ENCODE results near the gene LGALS3. TPM values are rescaled to one million over a fixed set of nuclear protein-coding genes. Genes with fewer than 3 reads are reported as not detected.

LGALS3 gene
- total RNA-seq, 1 donor from 2014 or later = 120 TPM

GRCh38 chr14:55129428-55130195, 560 bp downstream of the LGALS3 start:
- peaks cover 40% of the 10 kb centered on the region for H3K27me3 Mint-ChIP-seq
- H3K36me3 Mint-ChIP-seq = peaks cover 17% of the 10 kb centered on the region
- peak overlapping the region; percentile 92 for H3K4me3 Mint-ChIP-seq
- peaks cover 25% of the 10 kb centered on the region for H3K4me1 Mint-ChIP-seq (ENCODE audit: unreplicated experiment)
- no peaks in the 10 kb centered on the region for H3K9me3 Mint-ChIP-seq
- no peak for TF ChIP-seq CTCF (conservative IDR thresholded peaks at IDR 0.05)
- DNase-seq (ENCODE audit: extremely low spot score, unreplicated experiment) = peak; percentile 72
- H3K27ac Mint-ChIP-seq = peak overlapping the region; percentile 88

GRCh38 chr14:55130196-55130550, 1.1 kb downstream of the LGALS3 start:
- no peak for TF ChIP-seq CTCF (conservative IDR thresholded peaks at IDR 0.05)
- no peaks in the 10 kb centered on the region for H3K9me3 Mint-ChIP-seq
- peak overlapping the region; percentile 92 for H3K4me3 Mint-ChIP-seq
- no peak for DNase-seq (ENCODE audit: extremely low spot score, unreplicated experiment)
- H3K27ac Mint-ChIP-seq = peak overlapping the region; percentile 88
- H3K4me1 Mint-ChIP-seq (ENCODE audit: unreplicated experiment) = peaks cover 22% of the 10 kb centered on the region
- peaks cover 40% of the 10 kb centered on the region for H3K27me3 Mint-ChIP-seq
- H3K36me3 Mint-ChIP-seq = peaks cover 17% of the 10 kb centered on the region

- DNase-seq (ENCODE audit: extremely low spot score, unreplicated experiment) = no peak
- no peak for TF ChIP-seq CTCF (conservative IDR thresholded peaks at IDR 0.05)
- H3K4me3 Mint-ChIP-seq = peak overlapping the region; percentile 92
- H3K9me3 Mint-ChIP-seq = no peaks in the 10 kb centered on the region
- peaks cover 17% of the 10 kb centered on the region for H3K4me1 Mint-ChIP-seq (ENCODE audit: unreplicated experiment)
- H3K36me3 Mint-ChIP-seq = peaks cover 17% of the 10 kb centered on the region
- peaks cover 37% of the 10 kb centered on the region for H3K27me3 Mint-ChIP-seq
- peak overlapping the region; percentile 76 for H3K27ac Mint-ChIP-seq
These were observed 2.5 kb downstream of the LGALS3 start for GRCh38 chr14:55131370-55132137.

GRCh38 chr14:55133416-55133815, 4.4 kb downstream of the LGALS3 start:
- no peak for DNase-seq (ENCODE audit: extremely low spot score, unreplicated experiment)
- peaks cover 24% of the 10 kb centered on the region for H3K4me1 Mint-ChIP-seq (ENCODE audit: unreplicated experiment)
- peak overlapping the region; percentile 50 for H3K27ac Mint-ChIP-seq
- peaks cover 30% of the 10 kb centered on the region for H3K36me3 Mint-ChIP-seq
- H3K27me3 Mint-ChIP-seq = peaks cover 21% of the 10 kb centered on the region
- no peaks in the 10 kb centered on the region for H3K9me3 Mint-ChIP-seq
- peak overlapping the region; percentile 62 for H3K4me3 Mint-ChIP-seq
- TF ChIP-seq CTCF (conservative IDR thresholded peaks at IDR 0.05) = peak; percentile 39

GRCh38 chr14:55136241-55136640, 7.2 kb downstream of the LGALS3 start:
- DNase-seq (ENCODE audit: extremely low spot score, unreplicated experiment) = no peak
- Mint-ChIP-seq H3K27me3 (peaks cover 4% of the 10 kb centered on the region), H3K4me1 (ENCODE audit: unreplicated experiment) (peaks cover 21% of the 10 kb centered on the region), H3K27ac (peak overlapping the region; percentile 67), H3K4me3 (no peak overlapping the region), H3K9me3 (no peaks in the 10 kb centered on the region), H3K36me3 (peaks cover 41% of the 10 kb centered on the region)
- TF ChIP-seq CTCF (conservative IDR thresholded peaks at IDR 0.05) = no peak

Data from type B pancreatic cell (in vitro differentiated cells).